ENCODE measurements around the gene GALNT10. TPM values are rescaled to one million over a fixed set of nuclear protein-coding genes. Genes with fewer than 3 reads are reported as not detected.
"Not testable (repeated sequence)": the region's sequence is repeated elsewhere in the genome, so short reads cannot be mapped to it uniquely, and the experiment has no call there.

Gene GALNT10
- total RNA-seq, 1 donor from 2014 or later = 93.8 TPM

GRCh38 chr5:154147666-154148065 is 42.9 kb upstream of the GALNT10 start:
- Histone ChIP-seq H3K4me3 (no peak overlapping the region), H3K27ac (no peak overlapping the region), H3K27me3 (no peaks in the 10 kb centered on the region), H3K9me3 (no peaks in the 10 kb centered on the region), H3K4me1 (no peaks in the 10 kb centered on the region), H3K36me3 (no peaks in the 10 kb centered on the region)
- TF ChIP-seq CTCF (IDR thresholded peaks at IDR 0.05) = no peak
- intact Hi-C loops (cut with DNase I) = no loop called here
- ATAC-seq (peak; percentile 40), DNase-seq (no peak)

GRCh38 chr5:154150471-154150870 is 40.1 kb upstream of the GALNT10 start:
- ATAC-seq; H3K9me3 ChIP-seq; H3K27ac ChIP-seq; H3K4me1 ChIP-seq; H3K4me3 ChIP-seq; intact Hi-C loops (cut with DNase I); H3K36me3 ChIP-seq; H3K27me3 ChIP-seq; DNase-seq: not testable (repeated sequence)

- DNase-seq (no peak), ATAC-seq (no peak)
- Histone ChIP-seq H3K27me3 (no peaks in the 10 kb centered on the region), H3K4me3 (no peak overlapping the region), H3K27ac (no peak overlapping the region), H3K36me3 (no peaks in the 10 kb centered on the region), H3K9me3 (no peaks in the 10 kb centered on the region), H3K4me1 (no peaks in the 10 kb centered on the region)
- peak; percentile 27 for TF ChIP-seq CTCF (IDR thresholded peaks at IDR 0.05)
- intact Hi-C loops (cut with DNase I) = no loop called here
Measured at GRCh38 chr5:154157483-154158378, 32.8 kb upstream of the GALNT10 start.

- H3K9me3 ChIP-seq = no peaks in the 10 kb centered on the region
- H3K36me3 ChIP-seq = no peaks in the 10 kb centered on the region
- H3K27me3 ChIP-seq = no peaks in the 10 kb centered on the region
- no peak for TF ChIP-seq CTCF (IDR thresholded peaks at IDR 0.05)
- intact Hi-C loops (cut with DNase I) = no loop called here
- DNase-seq (no peak), ATAC-seq (no peak)
- H3K4me1 ChIP-seq = no peaks in the 10 kb centered on the region
- no peak overlapping the region for H3K4me3 ChIP-seq
- H3K27ac ChIP-seq = no peak overlapping the region
Measured at GRCh38 chr5:154158379-154158737, 32.2 kb upstream of the GALNT10 start.

GRCh38 chr5:154159343-154159742 is 31.2 kb upstream of the GALNT10 start:
- Histone ChIP-seq H3K4me1 (no peaks in the 10 kb centered on the region), H3K27ac (no peak overlapping the region), H3K36me3 (no peaks in the 10 kb centered on the region), H3K9me3 (no peaks in the 10 kb centered on the region), H3K27me3 (no peaks in the 10 kb centered on the region), H3K4me3 (no peak overlapping the region)
- no peak for DNase-seq
- no peak for ATAC-seq
- no peak for TF ChIP-seq CTCF (IDR thresholded peaks at IDR 0.05)
- intact Hi-C loops (cut with DNase I) = no loop called here

- no peak for TF ChIP-seq CTCF (IDR thresholded peaks at IDR 0.05)
- Histone ChIP-seq H3K27me3 (no peaks in the 10 kb centered on the region), H3K4me1 (no peaks in the 10 kb centered on the region), H3K9me3 (no peaks in the 10 kb centered on the region), H3K36me3 (no peaks in the 10 kb centered on the region), H3K4me3 (no peak overlapping the region), H3K27ac (no peak overlapping the region)
- intact Hi-C loops (cut with DNase I) = no loop called here
- DNase-seq (no peak), ATAC-seq (no peak)
Measured at GRCh38 chr5:154162539-154163151, 27.9 kb upstream of the GALNT10 start.

All from upper lobe of right lung (tissue), 1 donor.